Prostate gland (tissue), 2 donors: ENCODE measurements around the gene GPAT2.
"Not testable (repeated sequence)": the region's sequence is repeated elsewhere in the genome, so short reads cannot be mapped to it uniquely, and the experiment has no call there.

Experiments
- CTCF ChIP-seq, 4 experiments: fragments of 200-600 bp in 2 of 4; fragments of 450-650 bp in 2 of 4; sonication (generic) in 2 of 4; IDR thresholded peaks; 1 replicate in 3 of 4; 2 replicates in 1 of 4; pipeline ENCODE4 v1.5.1; 2016 to 2019; ENCODE audit warnings: antibody characterized with exemption in 4 of 4, mild to moderate bottlenecking in 2 of 4, moderate library complexity in 2 of 4
- POLR2A ChIP-seq: fragments of 450-650 bp; IDR thresholded peaks from one replicate; pipeline ENCODE4 v1.6.1; 2016; ENCODE audit warnings: antibody characterized with exemption, mild to moderate bottlenecking

GRCh38 chr2:96060325-96060724, 25.6 kb upstream of the GPAT2 start:
- not testable (repeated sequence) for TF ChIP-seq POLR2A; CTCF (IDR thresholded peaks at IDR 0.05)
